Skeletal muscle satellite cell (primary cell): ENCODE data around the gene TEX101. TPM values are rescaled to one million over a fixed set of nuclear protein-coding genes. Genes with fewer than 3 reads are reported as not detected.
"Not testable (repeated sequence)": the region's sequence is repeated elsewhere in the genome, so short reads cannot be mapped to it uniquely, and the experiment has no call there.

Experiments
- H3K27me3 ChIP-seq: 2 replicates; pipeline ENCODE4 v1.7.0; 2013; ENCODE audit warnings: low read length; ENCODE audit not compliant: control insufficient read depth, insufficient read depth
- H3K36me3 ChIP-seq: 2 replicates; pipeline ENCODE4 v1.7.0; 2013; ENCODE audit warnings: mild to moderate bottlenecking, control low read depth, low read length; ENCODE audit not compliant: insufficient read depth
- H3K4me1 ChIP-seq: 2 replicates; pipeline ENCODE4 v1.7.0; 2013; ENCODE audit warnings: low read length; ENCODE audit not compliant: control insufficient read depth, insufficient read depth
- H3K4me2 ChIP-seq: 2 replicates; pipeline ENCODE4 v1.7.0; 2013; ENCODE audit warnings: mild to moderate bottlenecking, low read length
- H3K4me3 ChIP-seq: 2 replicates; pipeline ENCODE4 v1.7.0; 2013; ENCODE audit warnings: low read length
- H3K9ac ChIP-seq: 2 replicates; pipeline ENCODE4 v1.7.0; 2013; ENCODE audit warnings: mild to moderate bottlenecking, low read depth, low read length, moderate library complexity
- H3K9me3 ChIP-seq: replicated peaks from 2 replicates; pipeline ENCODE4 v1.7.0; 2013; ENCODE audit warnings: mild to moderate bottlenecking, control low read depth, low read length
- total RNA-seq: library from RNA; depleted of rRNA; stranded (reverse); fragments of >200 nt; gene quantifications from 2 replicates; pipeline ENCODE4 v1.2.3, GENCODE V29; 2012; rRNA removed

The TEX101 gene, protein sequence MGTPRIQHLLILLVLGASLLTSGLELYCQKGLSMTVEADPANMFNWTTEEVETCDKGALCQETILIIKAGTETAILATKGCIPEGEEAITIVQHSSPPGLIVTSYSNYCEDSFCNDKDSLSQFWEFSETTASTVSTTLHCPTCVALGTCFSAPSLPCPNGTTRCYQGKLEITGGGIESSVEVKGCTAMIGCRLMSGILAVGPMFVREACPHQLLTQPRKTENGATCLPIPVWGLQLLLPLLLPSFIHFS
- total RNA-seq, result not detected in 2 replicates

DNA sequence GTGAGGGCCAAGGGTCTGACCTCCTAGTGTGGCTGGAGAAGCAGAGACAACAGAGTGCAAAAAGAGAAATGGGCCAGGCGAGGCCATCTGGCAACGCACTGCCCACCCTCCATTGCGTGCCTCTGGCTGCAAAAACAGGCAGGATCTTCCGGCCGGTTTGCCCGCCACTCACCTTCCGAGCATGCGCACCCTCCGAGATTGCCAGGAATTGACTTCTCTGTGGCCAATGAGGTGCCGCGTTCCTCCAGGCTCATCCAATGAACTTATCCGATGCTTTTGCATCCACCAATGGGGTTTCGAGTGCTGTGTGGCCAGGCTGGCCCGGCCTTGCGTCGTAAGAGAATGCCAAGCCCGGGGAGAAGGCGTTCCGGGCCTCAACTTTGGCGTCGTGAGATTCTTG, at the start of gene TEX101:
Gene TEX101, plus strand, starts transcription at position 337 of the 400 bp plus-strand sequence. CDS start 1,030 bp downstream, outside the sequence.
- no peaks in the 10 kb centered on the region for H3K9me3 ChIP-seq
- H3K4me3 ChIP-seq, result no peak within 1 kb of the TSS
- H3K4me2 ChIP-seq, result no peak within 1 kb of the TSS
- no peaks in the 10 kb centered on the region for H3K27me3 ChIP-seq
- H3K36me3 ChIP-seq, result no peaks in the 10 kb centered on the region
- H3K9ac ChIP-seq, result no peak within 1 kb of the TSS
- no peaks in the 10 kb centered on the region for H3K4me1 ChIP-seq

DNA sequence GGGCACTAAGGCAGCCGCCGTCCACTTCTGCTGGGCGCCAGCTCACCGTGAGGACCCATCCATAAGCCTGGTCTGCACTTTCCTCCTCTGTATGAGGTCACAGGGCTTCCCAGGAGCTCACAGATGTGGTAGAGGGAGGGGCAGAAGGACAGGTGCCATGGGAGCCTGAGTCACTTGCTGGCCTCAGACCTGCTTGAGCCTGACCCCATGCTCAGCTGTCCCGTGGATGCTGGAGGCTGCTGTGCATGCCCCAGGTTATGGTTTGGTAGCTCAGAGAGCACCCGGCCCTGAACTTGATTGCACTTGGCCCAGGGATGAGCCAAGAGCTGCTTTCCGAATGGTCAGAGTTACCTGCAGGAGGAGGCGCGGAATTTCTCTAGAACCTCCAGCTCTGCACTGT, 49.0 kb upstream of the TEX101 start:
- not testable (repeated sequence) for H3K27me3 ChIP-seq, H3K4me2 ChIP-seq, H3K4me3 ChIP-seq, H3K4me1 ChIP-seq, H3K9ac ChIP-seq, H3K36me3 ChIP-seq, H3K9me3 ChIP-seq

DNA sequence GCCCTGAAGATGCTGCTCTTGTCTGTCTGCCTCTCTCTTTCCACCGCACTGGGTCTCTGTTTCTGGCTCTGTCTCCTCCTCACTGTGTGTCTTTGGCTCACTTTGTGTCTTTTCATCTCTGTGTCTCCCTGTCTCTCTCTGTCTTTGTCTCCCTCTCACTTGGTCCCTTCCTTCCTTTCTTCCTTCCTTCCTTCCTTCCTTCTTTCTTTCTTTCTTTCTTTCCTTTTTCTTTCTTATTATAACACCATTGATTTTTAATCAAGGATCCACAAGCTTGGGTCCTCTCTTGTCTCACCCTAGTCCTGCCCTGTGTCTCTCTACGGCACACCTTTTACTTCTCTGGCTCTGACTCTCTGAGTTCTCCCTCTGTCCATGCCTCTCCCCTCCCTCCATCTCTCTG, 46.9 kb upstream of the TEX101 start:
- Histone ChIP-seq H3K27me3 (peaks cover 3% of the 10 kb centered on the region), H3K4me2 (no peak overlapping the region), H3K4me1 (no peaks in the 10 kb centered on the region), H3K4me3 (no peak overlapping the region), H3K36me3 (no peaks in the 10 kb centered on the region), H3K9ac (no peak overlapping the region), H3K9me3 (no peaks in the 10 kb centered on the region)

DNA sequence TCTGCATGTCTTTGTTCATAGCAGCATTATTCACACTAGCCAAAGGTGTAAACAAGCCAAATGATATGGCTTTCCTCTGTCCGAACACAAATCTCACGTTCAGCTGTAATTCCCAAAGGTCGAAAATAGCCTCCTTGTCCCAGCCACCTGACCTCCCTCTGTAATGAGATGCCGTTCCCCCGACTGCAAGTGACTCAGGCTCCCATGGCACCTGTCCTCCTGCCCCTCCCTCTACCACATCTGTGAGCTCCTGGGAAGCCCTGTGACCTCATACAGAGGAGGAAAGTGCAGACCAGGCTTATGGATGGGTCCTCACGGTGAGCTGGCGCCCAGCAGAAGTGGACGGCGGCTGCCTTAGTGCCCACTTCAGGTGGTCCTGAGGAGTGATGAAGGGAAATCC, 45.8 kb upstream of the TEX101 start:
- H3K36me3 ChIP-seq, H3K4me2 ChIP-seq, H3K9ac ChIP-seq, H3K4me1 ChIP-seq, H3K27me3 ChIP-seq, H3K9me3 ChIP-seq, H3K4me3 ChIP-seq: not testable (repeated sequence)

DNA sequence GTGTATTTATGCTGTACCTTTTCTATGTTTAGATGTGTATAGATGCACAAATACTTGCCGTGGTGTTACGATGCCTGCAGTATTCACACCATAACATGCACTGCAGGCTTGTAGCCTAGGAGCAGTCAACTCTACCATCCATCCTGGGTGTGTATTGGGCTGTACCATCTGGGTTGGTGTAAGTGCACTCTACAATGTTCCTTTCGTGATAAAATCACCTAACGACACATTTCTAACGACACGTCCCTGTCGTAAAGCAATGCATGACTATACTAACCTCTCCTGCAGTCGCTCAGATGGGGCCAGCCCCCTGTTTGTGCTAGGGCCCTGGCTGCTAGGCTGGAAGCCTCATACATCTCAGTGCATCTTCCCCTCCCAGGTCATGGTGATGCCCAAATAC, 42.8 kb upstream of the TEX101 start:
- Histone ChIP-seq H3K4me1 (no peaks in the 10 kb centered on the region), H3K4me2 (no peak overlapping the region), H3K36me3 (no peaks in the 10 kb centered on the region), H3K9ac (no peak overlapping the region), H3K9me3 (no peaks in the 10 kb centered on the region), H3K27me3 (peaks cover 6% of the 10 kb centered on the region), H3K4me3 (no peak overlapping the region)

DNA sequence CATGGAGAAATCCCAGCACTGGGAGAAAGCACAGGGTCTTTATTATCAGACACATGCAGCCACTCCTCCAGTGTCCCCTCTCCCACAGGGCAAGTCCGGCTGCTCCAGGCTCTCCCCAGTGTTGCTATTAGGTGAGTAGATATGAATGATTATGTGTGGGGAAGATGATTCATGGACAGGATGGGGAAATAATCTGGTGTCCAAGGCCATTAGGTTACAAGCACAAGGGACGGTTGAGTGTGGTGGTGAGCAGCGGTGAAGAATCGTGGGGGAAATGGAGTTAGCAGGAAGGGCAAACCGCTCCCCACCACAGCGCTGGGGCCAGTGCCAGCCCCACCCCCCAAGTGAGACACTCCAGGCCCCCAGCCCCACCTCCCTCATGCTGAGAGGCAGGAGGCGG, 42.2 kb upstream of the TEX101 start:
- H3K4me3 ChIP-seq, result no peak overlapping the region
- H3K4me2 ChIP-seq, result no peak overlapping the region
- peaks cover 6% of the 10 kb centered on the region for H3K27me3 ChIP-seq
- H3K9me3 ChIP-seq, result no peaks in the 10 kb centered on the region
- H3K9ac ChIP-seq, result no peak overlapping the region
- no peaks in the 10 kb centered on the region for H3K36me3 ChIP-seq
- H3K4me1 ChIP-seq, result no peaks in the 10 kb centered on the region

DNA sequence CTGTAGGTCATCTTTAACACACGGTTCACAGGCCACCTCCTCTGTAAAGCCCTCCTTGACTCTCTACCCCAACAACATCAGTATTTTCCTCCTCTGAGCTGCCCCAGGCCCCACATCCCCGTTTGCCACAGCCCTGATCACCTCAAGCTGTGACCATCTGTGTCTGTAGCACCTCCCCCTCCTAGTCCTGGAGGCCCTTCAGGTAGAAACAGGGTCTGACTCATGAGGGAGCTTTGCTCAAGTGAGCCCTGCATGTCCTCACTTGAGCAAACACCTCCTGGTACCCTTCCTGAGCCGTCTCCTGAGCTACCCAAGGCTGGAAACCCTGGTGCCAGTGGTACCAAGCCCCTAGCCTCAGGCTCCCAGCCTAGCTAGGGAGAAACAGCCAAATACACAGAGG, 37.1 kb upstream of the TEX101 start:
- H3K9ac ChIP-seq, H3K4me2 ChIP-seq: not testable (repeated sequence)

DNA sequence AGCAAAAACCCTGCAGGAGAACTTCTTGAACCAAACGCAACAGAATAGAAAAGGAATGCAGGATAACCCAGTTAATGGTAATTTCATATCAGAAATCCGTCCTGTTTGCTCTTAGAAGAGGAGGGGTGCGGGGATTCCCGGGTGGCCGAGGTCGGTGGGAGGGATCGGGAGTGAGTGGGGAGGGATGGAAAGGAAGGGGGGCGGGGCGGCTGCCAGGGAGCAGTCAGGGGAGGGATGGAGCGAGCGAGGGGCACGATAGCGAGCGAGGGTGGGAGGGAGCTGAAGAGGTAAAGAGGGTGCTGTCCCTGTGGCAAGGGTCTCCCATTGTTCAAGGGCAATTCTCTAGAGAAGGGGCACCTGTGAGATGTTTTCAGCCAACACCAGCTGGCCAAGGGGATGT, 34.7 kb upstream of the TEX101 start:
- Histone ChIP-seq H3K4me1 (no peaks in the 10 kb centered on the region), H3K9ac (no peak overlapping the region), H3K27me3 (peaks cover 9% of the 10 kb centered on the region), H3K9me3 (no peaks in the 10 kb centered on the region), H3K36me3 (no peaks in the 10 kb centered on the region), H3K4me3 (no peak overlapping the region), H3K4me2 (no peak overlapping the region)

More for the DNA sequence above, 37.1 kb upstream of the TEX101 start:
- not testable (repeated sequence) for H3K9me3 ChIP-seq, H3K4me3 ChIP-seq, H3K4me1 ChIP-seq, H3K36me3 ChIP-seq
- peaks cover 12% of the 10 kb centered on the region for H3K27me3 ChIP-seq

DNA sequence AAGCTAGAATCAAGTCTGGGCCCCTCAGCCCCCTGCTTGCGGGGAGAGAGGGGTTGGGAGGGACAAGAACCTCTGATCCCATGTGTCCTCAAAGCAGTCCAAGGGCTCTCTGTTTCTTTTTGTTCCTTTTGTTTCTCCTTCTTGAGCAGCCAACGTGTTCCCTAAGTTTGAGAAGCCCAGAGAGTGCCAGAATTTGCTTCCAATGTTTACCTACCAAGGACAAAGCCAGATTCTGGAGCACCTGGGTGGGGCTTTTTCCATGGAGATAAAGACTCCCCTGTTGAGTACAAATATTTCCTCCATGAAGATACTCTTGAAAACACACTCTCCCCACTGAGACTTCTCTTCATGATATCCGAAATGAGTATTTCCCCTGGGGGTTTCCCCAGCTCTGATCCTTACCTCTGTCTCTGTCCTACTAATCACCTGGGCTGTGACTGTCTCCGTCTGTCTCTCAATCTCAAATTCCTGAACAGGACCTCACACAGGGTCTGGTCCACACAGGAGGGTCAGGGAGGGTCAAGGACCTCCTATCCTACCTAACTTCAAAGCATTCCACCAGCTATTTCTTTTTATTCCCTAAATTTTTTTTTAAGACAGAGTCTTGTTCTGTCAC, 33.8 kb upstream of the TEX101 start:
- Histone ChIP-seq H3K36me3 (no peaks in the 10 kb centered on the region), H3K4me2 (no peak overlapping the region), H3K4me3 (no peak overlapping the region), H3K9me3 (no peaks in the 10 kb centered on the region), H3K4me1 (no peaks in the 10 kb centered on the region), H3K9ac (no peak overlapping the region), H3K27me3 (peaks cover 9% of the 10 kb centered on the region)

DNA sequence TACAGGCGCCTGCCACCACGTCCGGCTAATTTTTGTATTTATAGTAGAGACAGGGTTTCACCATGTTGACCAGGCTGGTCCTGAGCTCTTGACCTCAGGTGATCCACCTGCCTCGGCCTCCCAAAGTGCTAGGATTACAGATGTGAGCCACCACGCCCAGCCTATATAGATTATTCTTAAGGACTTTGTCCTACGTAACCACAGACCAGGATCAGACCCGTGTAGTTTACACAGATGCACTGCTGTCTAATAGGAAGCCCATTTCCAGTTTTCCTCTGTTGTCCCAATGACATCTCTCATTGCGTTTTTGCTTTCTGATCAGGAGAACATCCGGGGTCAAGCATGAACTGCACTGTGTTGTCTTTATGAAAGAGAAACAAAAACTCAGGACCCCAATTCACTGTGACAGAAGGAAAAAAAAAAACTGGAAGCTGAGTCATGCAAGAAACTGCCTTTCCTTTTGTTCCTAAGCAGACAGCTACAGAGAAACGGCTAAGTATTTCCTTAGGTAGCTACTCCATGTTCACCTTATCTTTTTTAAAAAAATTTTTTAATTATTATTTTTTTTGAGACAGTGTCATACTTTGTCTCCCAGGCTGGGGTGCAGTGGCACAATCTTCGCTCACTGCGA, 32.0 kb upstream of the TEX101 start:
- H3K4me2 ChIP-seq, H3K9ac ChIP-seq, H3K36me3 ChIP-seq, H3K4me1 ChIP-seq, H3K4me3 ChIP-seq, H3K9me3 ChIP-seq, H3K27me3 ChIP-seq: not testable (repeated sequence)

DNA sequence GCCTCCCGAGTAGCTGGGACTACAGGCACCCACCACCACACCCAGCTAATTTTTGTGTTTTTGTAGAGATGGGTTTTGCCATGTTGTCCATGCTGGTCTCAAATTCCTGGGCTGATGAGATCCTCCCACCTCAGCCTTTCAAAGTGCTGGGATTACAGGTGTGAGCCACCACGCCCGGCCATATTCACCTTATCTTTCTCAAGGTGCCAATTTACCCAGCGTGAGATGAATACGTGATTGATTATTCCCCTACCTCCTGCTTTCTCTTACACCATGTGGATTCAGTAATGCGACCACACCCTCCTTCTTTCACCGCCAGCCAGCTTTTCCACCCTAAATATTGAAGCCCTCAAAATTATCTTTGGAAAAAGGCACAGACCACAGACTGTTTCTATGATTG, 31.4 kb upstream of the TEX101 start:
- not testable (repeated sequence) for H3K27me3 ChIP-seq, H3K9me3 ChIP-seq, H3K4me1 ChIP-seq, H3K4me3 ChIP-seq, H3K9ac ChIP-seq, H3K4me2 ChIP-seq, H3K36me3 ChIP-seq

DNA sequence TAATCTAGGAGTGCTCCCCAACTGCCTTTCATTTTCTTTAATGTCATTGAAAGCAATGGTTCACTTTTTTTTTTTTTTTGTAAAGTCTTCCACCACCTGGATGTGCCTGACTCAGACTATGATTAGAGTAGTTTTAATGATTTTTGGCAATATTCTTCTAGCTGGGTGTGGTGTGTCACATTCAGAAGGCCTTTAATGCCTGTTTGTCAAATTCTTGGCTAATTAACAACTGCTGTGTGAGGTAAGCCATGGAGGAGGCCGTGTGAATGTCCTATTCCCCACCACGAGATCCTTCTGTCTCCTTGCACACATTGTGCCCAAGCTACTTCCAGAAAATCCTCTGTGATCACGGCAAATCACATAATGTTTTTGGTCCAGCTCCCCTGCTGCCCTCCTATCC, 30.9 kb upstream of the TEX101 start:
- H3K9me3 ChIP-seq, H3K27me3 ChIP-seq, H3K9ac ChIP-seq, H3K4me1 ChIP-seq, H3K4me2 ChIP-seq, H3K36me3 ChIP-seq, H3K4me3 ChIP-seq: not testable (repeated sequence)
